Activated CD8-positive, alpha-beta T cell treated with anti-CD3 and anti-CD28 coated beads, Interleukin-2, amount 10 ng/mL, durations not matched to agents 7 days and 5 days (primary cell): ENCODE results near the gene CYB5R3. TPM values are rescaled to one million over a fixed set of nuclear protein-coding genes. Genes with fewer than 3 reads are reported as not detected.
"Not testable (repeated sequence)": the region's sequence is repeated elsewhere in the genome, so short reads cannot be mapped to it uniquely, and the experiment has no call there.

Experiments
- ATAC-seq: fragments of 150-1000 bp; cut with Tn5 transposase; one replicate; pipeline ENCODE4 v1.10.0; 2021; ENCODE audit warnings: moderate library complexity
- CTCF ChIA-PET: fragments of 350-600 bp; sonication (Branson Sonifier 250); formaldehyde crosslinking; loops from one replicate; lab custom pipeline; 2021; ENCODE audit warnings: antibody characterized with exemption; lab: Charles Lee
- POLR2A ChIA-PET: fragments of 350-600 bp; sonication (Branson Sonifier 250); formaldehyde crosslinking; loops from one replicate; lab custom pipeline; 2021; ENCODE audit warnings: antibody characterized with exemption; lab: Charles Lee
- DNase-seq: peaks from one replicate; pipeline ENCODE4 v3.0.0-alpha.2; 2020
- H3K27ac Mint-ChIP-seq: one replicate; pipeline ENCODE4 v1.8.0; 2021; ENCODE audit warnings: mild to moderate bottlenecking, mixed read lengths
- H3K27me3 Mint-ChIP-seq: one replicate; pipeline ENCODE4 v1.8.0; 2021; ENCODE audit warnings: low read depth, mixed read lengths
- H3K36me3 Mint-ChIP-seq: one replicate; pipeline ENCODE4 v1.8.0; 2021; ENCODE audit warnings: low read depth, mixed read lengths
- H3K4me1 Mint-ChIP-seq: one replicate; pipeline ENCODE4 v1.8.0; 2021; ENCODE audit warnings: low read depth, mixed read lengths
- H3K4me3 Mint-ChIP-seq: one replicate; pipeline ENCODE4 v1.8.0; 2021; ENCODE audit warnings: mild to moderate bottlenecking, mixed read lengths
- H3K9me3 Mint-ChIP-seq: one replicate; pipeline ENCODE4 v1.8.0; 2022; ENCODE audit warnings: mixed read lengths; ENCODE audit not compliant: insufficient read depth
- total RNA-seq, 2 experiments: library from RNA; stranded (reverse); gene quantifications; one replicate each; pipeline ENCODE4 v1.2.3, GENCODE V29; 2021

The CYB5R3 gene
- total RNA-seq, 2 experiments from 2014 or later, result 87.7 to 91.4 TPM

DNA sequence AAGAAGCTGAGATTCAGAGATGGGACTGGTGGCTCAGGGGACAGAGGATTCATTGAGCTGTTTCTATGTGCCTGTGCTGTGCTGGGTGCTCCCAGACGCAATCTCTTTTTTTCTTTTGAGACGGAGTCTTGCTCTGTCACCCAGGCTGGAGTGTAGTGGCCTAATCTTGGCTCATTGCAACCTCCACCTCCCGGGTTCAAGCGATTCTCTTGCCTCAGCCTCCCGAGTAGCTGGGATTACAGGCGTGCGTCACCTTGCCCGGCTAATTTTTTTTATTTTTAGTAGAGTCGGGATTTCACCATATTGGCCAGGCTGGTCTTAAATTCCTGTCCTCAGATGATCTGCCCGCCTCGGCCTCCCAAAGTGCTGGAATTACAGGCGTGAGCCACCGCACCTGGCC lies 23.9 kb upstream of the CYB5R3 start:
- POLR2A ChIA-PET, result interaction anchor here (0.6 kb wide), 1 partner anchor 286 kb away, joined by 3 read pairs; no protein-coding TSS in a partner anchor
- ATAC-seq, H3K36me3 Mint-ChIP-seq, H3K4me3 Mint-ChIP-seq, H3K9me3 Mint-ChIP-seq, CTCF ChIA-PET, DNase-seq, H3K27ac Mint-ChIP-seq, H3K27me3 Mint-ChIP-seq: not testable (repeated sequence)
- H3K4me1 Mint-ChIP-seq, result peaks cover 15% of the 10 kb centered on the region

GRCh38 chr22:42670921-42671709 lies 21.9 kb upstream of the CYB5R3 start:
- H3K27me3 Mint-ChIP-seq, result peaks cover 1% of the 10 kb centered on the region
- H3K9me3 Mint-ChIP-seq, result no peaks in the 10 kb centered on the region
- CTCF ChIA-PET, result no interaction called here
- H3K4me1 Mint-ChIP-seq, result peaks cover 15% of the 10 kb centered on the region
- H3K4me3 Mint-ChIP-seq, result no peak overlapping the region
- DNase-seq (peak; percentile 34), ATAC-seq (peak; percentile 70)
- peak overlapping the region; percentile 68 for H3K27ac Mint-ChIP-seq
- POLR2A ChIA-PET, result no interaction called here
- no peaks in the 10 kb centered on the region for H3K36me3 Mint-ChIP-seq

DNA sequence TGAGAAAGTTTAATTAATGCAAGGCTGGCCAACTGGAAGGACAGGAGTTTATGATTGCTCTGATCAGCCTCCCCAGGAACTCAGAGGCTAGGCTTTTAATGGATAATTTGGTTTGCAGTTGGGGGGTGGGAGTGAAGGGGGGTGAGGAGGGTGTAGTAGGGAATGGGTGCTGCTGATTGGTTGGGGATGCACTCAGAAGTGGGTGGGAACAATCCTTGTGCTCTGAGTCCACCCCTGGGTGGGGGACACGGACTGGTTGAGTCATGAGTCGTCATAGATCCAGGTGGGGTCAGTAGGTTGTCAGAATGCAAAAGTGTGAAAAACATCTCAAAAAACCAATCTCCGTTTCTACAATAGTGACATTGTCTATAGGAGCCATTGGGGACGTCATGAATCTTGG lies 20.9 kb upstream of the CYB5R3 start:
- ATAC-seq (no peak), DNase-seq (no peak)
- Mint-ChIP-seq H3K4me1 (peaks cover 15% of the 10 kb centered on the region), H3K4me3 (no peak overlapping the region), H3K27me3 (peaks cover 3% of the 10 kb centered on the region), H3K9me3 (no peaks in the 10 kb centered on the region), H3K27ac (no peak overlapping the region), H3K36me3 (no peaks in the 10 kb centered on the region)
- ChIA-PET CTCF (no interaction called here), POLR2A (no interaction called here)

- DNase-seq, H3K9me3 Mint-ChIP-seq, POLR2A ChIA-PET, H3K36me3 Mint-ChIP-seq, H3K27ac Mint-ChIP-seq, CTCF ChIA-PET, ATAC-seq, H3K4me3 Mint-ChIP-seq, H3K27me3 Mint-ChIP-seq: not testable (repeated sequence)
- H3K4me1 Mint-ChIP-seq, result peaks cover 11% of the 10 kb centered on the region
Observed at GRCh38 chr22:42666393-42666792, 17.2 kb upstream of the CYB5R3 start.

DNA sequence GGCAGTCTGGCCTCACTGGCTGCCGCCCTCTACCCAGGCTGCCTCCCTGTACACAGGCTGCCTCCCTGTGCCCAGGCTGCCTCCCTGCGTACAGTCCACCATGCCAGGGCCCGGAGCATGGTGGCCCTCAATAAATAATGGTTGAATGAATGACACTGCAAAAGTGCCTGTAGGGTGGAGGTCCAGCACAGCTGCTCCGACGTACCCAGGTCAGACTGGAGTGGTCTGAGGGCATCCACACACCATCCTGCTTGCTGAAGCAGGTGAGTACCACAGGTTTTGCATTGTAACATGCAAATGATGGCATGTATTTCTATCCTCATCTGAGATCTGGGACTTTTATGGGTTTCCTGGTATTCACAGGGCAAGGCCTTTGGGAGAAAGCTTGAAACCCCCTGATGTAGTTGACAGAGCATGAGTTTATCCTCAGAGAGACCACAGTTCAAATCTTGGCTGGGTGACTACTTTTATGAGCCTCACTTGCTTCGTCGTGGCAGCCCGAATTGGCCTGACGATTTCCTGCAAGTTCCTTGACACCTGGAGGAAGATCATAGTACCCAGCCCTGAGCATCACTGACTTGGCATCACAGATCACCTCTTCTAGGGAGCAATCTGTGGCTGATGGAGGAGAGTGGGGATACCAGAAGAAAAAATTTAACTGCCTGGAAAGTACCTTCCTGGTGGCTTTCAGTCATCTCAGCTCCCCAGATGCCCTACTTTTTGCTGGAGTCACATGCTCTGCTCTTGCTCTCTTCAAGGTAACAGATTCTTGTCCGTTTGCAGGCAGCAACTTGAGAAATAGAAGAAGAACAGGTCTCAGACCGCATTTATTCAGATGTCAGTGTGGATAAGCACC lies 16.0 kb upstream of the CYB5R3 start:
- DNase-seq, result no peak
- no peak for ATAC-seq
- H3K4me1 Mint-ChIP-seq, result peaks cover 2% of the 10 kb centered on the region
- H3K27ac Mint-ChIP-seq, result no peak overlapping the region
- H3K36me3 Mint-ChIP-seq, result no peaks in the 10 kb centered on the region
- POLR2A ChIA-PET, result no interaction called here
- H3K9me3 Mint-ChIP-seq, result no peaks in the 10 kb centered on the region
- H3K4me3 Mint-ChIP-seq, result no peak overlapping the region
- H3K27me3 Mint-ChIP-seq, result peaks cover 9% of the 10 kb centered on the region
- CTCF ChIA-PET, result no interaction called here

- Mint-ChIP-seq H3K4me1 (no peaks in the 10 kb centered on the region), H3K27ac (no peak overlapping the region), H3K27me3 (peaks cover 7% of the 10 kb centered on the region), H3K4me3 (peak overlapping the region; percentile 42), H3K36me3 (no peaks in the 10 kb centered on the region), H3K9me3 (no peaks in the 10 kb centered on the region)
- DNase-seq, result peak; percentile 82
- ATAC-seq, result peak; percentile 93
- ChIA-PET CTCF (interaction anchor here (0.6 to 1.5 kb wide), 2 partner anchors 231 to 371 kb away, joined by 3 to 5 read pairs; no protein-coding TSS in a partner anchor), POLR2A (no interaction called here)
Observed at GRCh38 chr22:42661985-42662831, 13.0 kb upstream of the CYB5R3 start.

GRCh38 chr22:42656578-42656977 lies 7.4 kb upstream of the CYB5R3 start:
- CTCF ChIA-PET, result interaction anchor here (1.5 kb wide), 1 partner anchor 35 kb away, joined by 4 read pairs; no protein-coding TSS in a partner anchor
- POLR2A ChIA-PET, result no interaction called here
- no peak overlapping the region for H3K4me3 Mint-ChIP-seq
- H3K4me1 Mint-ChIP-seq, result no peaks in the 10 kb centered on the region
- H3K36me3 Mint-ChIP-seq, result no peaks in the 10 kb centered on the region
- no peak overlapping the region for H3K27ac Mint-ChIP-seq
- peaks cover 2% of the 10 kb centered on the region for H3K27me3 Mint-ChIP-seq
- H3K9me3 Mint-ChIP-seq, result no peaks in the 10 kb centered on the region
- DNase-seq (no peak), ATAC-seq (no peak)

GRCh38 chr22:42655693-42656092 lies 6.5 kb upstream of the CYB5R3 start:
- H3K27me3 Mint-ChIP-seq, result peaks cover 4% of the 10 kb centered on the region

GRCh38 chr22:42654436-42655073 lies 5.4 kb upstream of the CYB5R3 start:
- ChIA-PET CTCF (interaction anchor here (1.5 to 1.7 kb wide), 2 partner anchors 9 to 14 kb away, joined by 3 to 5 read pairs; no protein-coding TSS in a partner anchor), POLR2A (interaction anchor here (0.6 kb wide), 1 partner anchor 503 kb away, joined by 3 read pairs; no protein-coding TSS in a partner anchor)
- Mint-ChIP-seq H3K4me1 (peaks cover 2% of the 10 kb centered on the region), H3K36me3 (no peaks in the 10 kb centered on the region), H3K27me3 (peaks cover 4% of the 10 kb centered on the region), H3K9me3 (no peaks in the 10 kb centered on the region), H3K4me3 (no peak overlapping the region), H3K27ac (no peak overlapping the region)
- ATAC-seq (no peak), DNase-seq (no peak)

More at GRCh38 chr22:42655693-42656092, 6.5 kb upstream of the CYB5R3 start:
- H3K4me3 Mint-ChIP-seq, result no peak overlapping the region
- H3K27ac Mint-ChIP-seq, result no peak overlapping the region
- CTCF ChIA-PET, result interaction anchor here (1.5 kb wide), 1 partner anchor 13 kb away, joined by 3 read pairs; no protein-coding TSS in a partner anchor
- H3K9me3 Mint-ChIP-seq, result no peaks in the 10 kb centered on the region
- H3K36me3 Mint-ChIP-seq, result no peaks in the 10 kb centered on the region
- DNase-seq, result no peak
- no peak for ATAC-seq
- no peaks in the 10 kb centered on the region for H3K4me1 Mint-ChIP-seq
- POLR2A ChIA-PET, result interaction anchor here (0.7 kb wide), 1 partner anchor 493 kb away, joined by 4 read pairs; no protein-coding TSS in a partner anchor

DNA sequence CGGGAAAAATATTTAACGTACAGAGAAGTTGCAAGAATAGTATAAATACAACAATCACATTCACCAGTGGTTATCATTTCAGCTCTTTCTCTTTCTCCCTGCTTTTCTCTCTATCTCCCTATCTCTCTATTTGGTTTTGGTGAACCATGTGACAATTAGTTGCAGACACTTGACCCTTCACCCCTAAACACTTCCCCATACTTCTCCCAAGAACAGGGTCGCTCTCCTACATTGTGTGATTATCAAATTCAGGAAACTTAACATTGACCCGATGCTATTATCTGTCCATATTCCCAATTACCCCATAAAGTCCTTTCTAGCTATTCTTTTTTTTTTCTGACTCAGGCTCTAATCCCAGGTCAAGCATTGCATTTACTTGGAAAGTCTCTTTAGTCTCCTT lies 4.8 kb upstream of the CYB5R3 start:
- ATAC-seq (no peak), DNase-seq (no peak)
- Mint-ChIP-seq H3K4me1 (peaks cover 4% of the 10 kb centered on the region), H3K27me3 (peaks cover 4% of the 10 kb centered on the region), H3K36me3 (no peaks in the 10 kb centered on the region), H3K27ac (no peak overlapping the region), H3K9me3 (no peaks in the 10 kb centered on the region), H3K4me3 (no peak overlapping the region)
- ChIA-PET CTCF (interaction anchor here (1.7 kb wide), 1 partner anchor 9 kb away, joined by 5 read pairs; no protein-coding TSS in a partner anchor), POLR2A (interaction anchor here (0.6 kb wide), 1 partner anchor 504 kb away, joined by 3 read pairs; no protein-coding TSS in a partner anchor)
